ENCODE results near the gene ATP6V1D. TPM values are rescaled to one million over a fixed set of nuclear protein-coding genes. Genes with fewer than 3 reads are reported as not detected.

ATP6V1D gene
- total RNA-seq, 1 donor from 2014 or later: 55.5 TPM

DNA sequence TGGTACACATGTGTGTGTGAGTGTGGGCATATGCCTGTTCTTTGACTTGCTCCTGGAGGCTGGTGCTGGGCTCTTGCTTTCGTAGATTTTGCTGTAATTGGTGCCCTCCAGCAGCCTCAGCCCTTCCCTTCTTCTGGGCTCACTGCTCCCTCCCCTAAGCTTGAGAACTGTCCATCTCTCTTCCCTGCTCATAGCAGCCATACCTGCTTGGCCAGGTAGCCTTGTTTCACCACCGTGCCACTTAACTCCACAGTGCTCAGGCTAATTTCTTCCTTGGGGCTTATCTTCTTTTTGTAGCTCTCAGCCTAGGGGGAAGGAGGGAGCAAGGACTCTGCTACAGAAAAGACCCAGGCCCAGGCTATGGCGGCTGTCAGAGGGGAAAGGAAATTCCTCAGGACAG is 32.5 kb upstream of the ATP6V1D start:
- TF ChIP-seq, protein P1, sequence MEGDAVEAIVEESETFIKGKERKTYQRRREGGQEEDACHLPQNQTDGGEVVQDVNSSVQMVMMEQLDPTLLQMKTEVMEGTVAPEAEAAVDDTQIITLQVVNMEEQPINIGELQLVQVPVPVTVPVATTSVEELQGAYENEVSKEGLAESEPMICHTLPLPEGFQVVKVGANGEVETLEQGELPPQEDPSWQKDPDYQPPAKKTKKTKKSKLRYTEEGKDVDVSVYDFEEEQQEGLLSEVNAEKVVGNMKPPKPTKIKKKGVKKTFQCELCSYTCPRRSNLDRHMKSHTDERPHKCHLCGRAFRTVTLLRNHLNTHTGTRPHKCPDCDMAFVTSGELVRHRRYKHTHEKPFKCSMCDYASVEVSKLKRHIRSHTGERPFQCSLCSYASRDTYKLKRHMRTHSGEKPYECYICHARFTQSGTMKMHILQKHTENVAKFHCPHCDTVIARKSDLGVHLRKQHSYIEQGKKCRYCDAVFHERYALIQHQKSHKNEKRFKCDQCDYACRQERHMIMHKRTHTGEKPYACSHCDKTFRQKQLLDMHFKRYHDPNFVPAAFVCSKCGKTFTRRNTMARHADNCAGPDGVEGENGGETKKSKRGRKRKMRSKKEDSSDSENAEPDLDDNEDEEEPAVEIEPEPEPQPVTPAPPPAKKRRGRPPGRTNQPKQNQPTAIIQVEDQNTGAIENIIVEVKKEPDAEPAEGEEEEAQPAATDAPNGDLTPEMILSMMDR (IDR thresholded peaks at IDR 0.05; ENCODE audit: unreplicated experiment): no peak
- H3K27ac Mint-ChIP-seq (ENCODE audit: unreplicated experiment): no peak overlapping the region
- no peak overlapping the region for H3K4me3 Mint-ChIP-seq (ENCODE audit: unreplicated experiment)
- H3K4me1 Mint-ChIP-seq (ENCODE audit: unreplicated experiment): peaks cover 30% of the 10 kb centered on the region
- peaks cover 8% of the 10 kb centered on the region for H3K27me3 Mint-ChIP-seq (ENCODE audit: unreplicated experiment)
- no peak for DNase-seq (ENCODE audit: low spot score)
- no peaks in the 10 kb centered on the region for H3K9me3 Mint-ChIP-seq (ENCODE audit: unreplicated experiment)
- peaks cover 4% of the 10 kb centered on the region for H3K36me3 Mint-ChIP-seq (ENCODE audit: low read depth, unreplicated experiment)

DNA sequence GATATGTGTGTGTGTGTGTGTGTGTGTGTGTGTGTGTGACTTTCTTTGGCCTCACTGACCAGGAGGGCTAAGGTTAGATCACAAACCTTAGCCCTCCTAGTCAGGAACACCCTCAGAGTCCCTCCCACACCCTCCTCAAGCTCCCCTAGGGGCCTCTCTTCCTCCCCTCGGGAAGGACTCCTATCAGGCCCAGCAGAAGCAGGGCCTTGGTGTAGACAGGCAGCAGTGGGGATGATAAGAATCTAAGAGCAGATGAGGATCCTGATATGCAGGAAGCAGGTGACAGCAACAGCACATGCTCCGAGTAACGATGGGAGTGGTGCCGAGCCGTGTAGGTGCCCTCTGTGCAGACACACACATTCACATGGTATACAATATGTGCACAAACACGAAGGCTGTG is 31.7 kb upstream of the ATP6V1D start:
- Mint-ChIP-seq H3K4me1 (ENCODE audit: unreplicated experiment) (peaks cover 25% of the 10 kb centered on the region), H3K9me3 (ENCODE audit: unreplicated experiment) (no peaks in the 10 kb centered on the region), H3K4me3 (ENCODE audit: unreplicated experiment) (no peak overlapping the region), H3K36me3 (ENCODE audit: low read depth, unreplicated experiment) (peaks cover 4% of the 10 kb centered on the region), H3K27ac (ENCODE audit: unreplicated experiment) (no peak overlapping the region), H3K27me3 (ENCODE audit: unreplicated experiment) (peaks cover 2% of the 10 kb centered on the region)
- DNase-seq (ENCODE audit: low spot score): no peak
- TF ChIP-seq, protein P1 (IDR thresholded peaks at IDR 0.05; ENCODE audit: unreplicated experiment): no peak

DNA sequence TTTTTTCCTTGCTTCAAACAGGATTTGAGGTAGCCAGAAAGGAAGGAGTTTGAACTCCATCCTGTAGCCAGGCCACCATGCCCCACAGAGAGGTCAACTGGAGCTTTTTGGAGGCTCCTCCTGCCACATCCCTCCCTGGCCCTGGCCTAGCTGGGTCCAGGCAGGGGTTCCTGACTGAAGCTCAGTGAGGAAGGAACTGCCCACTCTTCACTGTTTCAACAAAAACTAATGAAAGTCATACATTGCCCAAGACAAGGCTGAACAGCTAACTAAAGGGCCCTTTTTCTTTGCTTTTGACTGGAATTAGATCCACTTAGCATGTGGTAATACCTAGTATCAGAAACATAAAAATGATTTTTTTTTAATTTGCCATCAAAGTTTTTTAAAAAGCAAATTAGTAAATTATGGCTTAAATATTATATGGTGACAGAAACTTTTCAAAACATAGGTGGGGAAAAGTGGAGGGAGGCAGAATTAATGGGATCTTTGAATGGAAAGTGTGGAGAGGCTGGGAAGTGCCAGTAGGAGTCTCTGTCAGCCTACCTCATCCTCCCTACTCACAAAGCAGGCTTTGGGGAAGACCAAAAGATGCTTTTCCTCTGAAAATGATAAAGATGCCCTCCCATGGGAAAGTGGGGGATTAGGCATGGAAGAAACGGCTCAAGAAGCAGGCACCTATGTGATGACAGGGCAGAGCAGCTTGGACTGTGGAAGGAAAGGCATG is 30.4 kb upstream of the ATP6V1D start:
- DNase-seq (ENCODE audit: low spot score): no peak
- no peaks in the 10 kb centered on the region for H3K9me3 Mint-ChIP-seq (ENCODE audit: unreplicated experiment)
- H3K4me3 Mint-ChIP-seq (ENCODE audit: unreplicated experiment): no peak overlapping the region
- TF ChIP-seq, protein P1 (IDR thresholded peaks at IDR 0.05; ENCODE audit: unreplicated experiment): no peak
- H3K27ac Mint-ChIP-seq (ENCODE audit: unreplicated experiment): peak overlapping the region; percentile 1
- peaks cover 1% of the 10 kb centered on the region for H3K27me3 Mint-ChIP-seq (ENCODE audit: unreplicated experiment)
- H3K4me1 Mint-ChIP-seq (ENCODE audit: unreplicated experiment): peaks cover 15% of the 10 kb centered on the region
- H3K36me3 Mint-ChIP-seq (ENCODE audit: low read depth, unreplicated experiment): peaks cover 7% of the 10 kb centered on the region

DNA sequence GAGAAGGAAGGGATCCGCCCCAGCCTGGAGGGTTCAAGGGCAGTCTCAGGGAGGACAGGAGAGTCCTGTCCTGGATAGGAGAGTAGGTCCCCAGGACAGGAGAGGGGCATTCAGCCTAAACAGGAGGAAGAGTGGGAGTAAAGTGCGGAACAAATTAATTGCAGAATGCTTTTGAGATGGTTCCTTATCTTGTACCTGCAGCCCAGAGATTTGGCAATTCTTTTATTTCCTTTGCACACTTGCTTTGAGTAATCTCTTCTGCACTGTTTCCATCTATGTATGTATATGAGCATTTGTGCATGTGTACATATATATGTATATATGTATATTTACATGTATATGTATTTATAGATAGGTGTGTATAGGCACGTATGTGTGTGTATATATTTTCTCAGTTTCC is 29.7 kb upstream of the ATP6V1D start:
- Mint-ChIP-seq H3K36me3 (ENCODE audit: low read depth, unreplicated experiment) (peaks cover 7% of the 10 kb centered on the region), H3K4me3 (ENCODE audit: unreplicated experiment) (no peak overlapping the region), H3K9me3 (ENCODE audit: unreplicated experiment) (no peaks in the 10 kb centered on the region), H3K27ac (ENCODE audit: unreplicated experiment) (no peak overlapping the region), H3K4me1 (ENCODE audit: unreplicated experiment) (peaks cover 12% of the 10 kb centered on the region), H3K27me3 (ENCODE audit: unreplicated experiment) (peaks cover 1% of the 10 kb centered on the region)
- TF ChIP-seq, protein P1 (IDR thresholded peaks at IDR 0.05; ENCODE audit: unreplicated experiment): no peak
- DNase-seq (ENCODE audit: low spot score): no peak

DNA sequence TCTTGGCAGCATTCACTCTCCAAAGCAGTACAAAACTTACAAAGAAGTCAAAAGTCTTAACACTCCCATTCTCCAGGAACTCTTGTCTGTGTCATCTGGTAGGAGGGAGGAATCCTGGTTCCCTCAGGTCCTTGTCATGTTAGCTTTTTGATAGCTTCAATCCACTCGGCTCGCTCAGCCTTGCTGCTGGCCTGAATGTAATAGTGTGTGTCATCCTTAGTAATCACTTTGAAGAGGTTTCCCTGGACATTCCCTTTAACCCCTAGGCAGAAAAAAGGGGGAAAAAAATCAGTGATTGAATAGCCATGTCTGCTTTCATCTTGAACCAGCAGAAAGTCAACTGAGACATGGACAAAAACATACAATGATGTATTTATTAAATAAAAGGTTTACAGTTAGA is 27.6 kb upstream of the ATP6V1D start:
- peaks cover 11% of the 10 kb centered on the region for H3K36me3 Mint-ChIP-seq (ENCODE audit: low read depth, unreplicated experiment)
- no peak overlapping the region for H3K27ac Mint-ChIP-seq (ENCODE audit: unreplicated experiment)
- H3K27me3 Mint-ChIP-seq (ENCODE audit: unreplicated experiment): no peaks in the 10 kb centered on the region
- H3K4me1 Mint-ChIP-seq (ENCODE audit: unreplicated experiment): peaks cover 12% of the 10 kb centered on the region
- H3K4me3 Mint-ChIP-seq (ENCODE audit: unreplicated experiment): no peak overlapping the region
- TF ChIP-seq, protein P1 (IDR thresholded peaks at IDR 0.05; ENCODE audit: unreplicated experiment): no peak
- no peak for DNase-seq (ENCODE audit: low spot score)
- no peaks in the 10 kb centered on the region for H3K9me3 Mint-ChIP-seq (ENCODE audit: unreplicated experiment)
